H1 (cell line): ENCODE results near the gene PBX1. TPM values are rescaled to one million over a fixed set of nuclear protein-coding genes. Genes with fewer than 3 reads are reported as not detected.

ENCODE experiments used
- CBX8 ChIP-seq: fragments of 300-800, 300-1000 bp; sonication (generic); IDR thresholded peaks from 2 replicates; pipeline ENCODE4 v1.7.1; 2016; ENCODE audit warnings: low read depth, low read length, borderline replicate concordance
- CHD1 ChIP-seq: IDR thresholded peaks from 2 replicates; pipeline ENCODE4 v1.6.1; 2012; ENCODE audit warnings: low read depth, low read length, improper control_type of control experiment
- RBBP5 ChIP-seq: IDR thresholded peaks from 2 replicates; pipeline ENCODE4 v1.7.1; 2012; ENCODE audit warnings: low read depth, mild to moderate bottlenecking, inconsistent platforms, low read length, moderate library complexity, borderline replicate concordance
- RNF2 ChIP-seq: fragments of 200-900, 300-1000 bp; sonication (generic); IDR thresholded peaks from 2 replicates; pipeline ENCODE4 v1.7.1; 2016; ENCODE audit warnings: borderline replicate concordance, low read depth, mild to moderate bottlenecking, antibody characterized with exemption, low read length; ENCODE audit not compliant: poor library complexity, severe bottlenecking; ENCODE audit errors: missing control alignments
- polyA plus RNA-seq, 7 experiments: library from polyadenylated mRNA; depleted of rRNA in 3 of 7; stranded (reverse) in 5 of 7; unstranded in 2 of 7; fragments of >200 nt in 5 of 7; fragments of 200-250 nt in 2 of 7; gene quantifications; 1 replicate in 5 of 7; 2 replicates in 1 of 7; 4 replicates in 1 of 7; pipeline versions ENCODE4 v1.2.1 to v1.2.3, GENCODE V29; 2011 to 2013; ENCODE audit warnings: missing spikeins in 2 of 7, mixed read lengths in 2 of 7
- total RNA-seq: library from RNA; stranded (reverse); fragmentation: NEBNext Ultra II Directional; extraction: Animal tissue kit (Norgen Biotek cat#: 25700); gene quantifications from 2 replicates; pipeline ENCODE4 v1.2.1, GENCODE V29; 2021

The PBX1 gene
- total and polyA plus RNA-seq, 2 of the 8 experiments (the other 6 are each of a cell fraction or from before 2014, with no cell fraction given) = 87.4 to 124 TPM

- TF ChIP-seq CBX8 (no peak), RBBP5 (no peak), RNF2 (no peak), CHD1 (no peak)
These were observed 124.3 kb downstream of the PBX1 start (continued) for GRCh38 chr1:164683235-164683634.
